ENCODE measurements around the gene ITK.

The ITK gene

DNA sequence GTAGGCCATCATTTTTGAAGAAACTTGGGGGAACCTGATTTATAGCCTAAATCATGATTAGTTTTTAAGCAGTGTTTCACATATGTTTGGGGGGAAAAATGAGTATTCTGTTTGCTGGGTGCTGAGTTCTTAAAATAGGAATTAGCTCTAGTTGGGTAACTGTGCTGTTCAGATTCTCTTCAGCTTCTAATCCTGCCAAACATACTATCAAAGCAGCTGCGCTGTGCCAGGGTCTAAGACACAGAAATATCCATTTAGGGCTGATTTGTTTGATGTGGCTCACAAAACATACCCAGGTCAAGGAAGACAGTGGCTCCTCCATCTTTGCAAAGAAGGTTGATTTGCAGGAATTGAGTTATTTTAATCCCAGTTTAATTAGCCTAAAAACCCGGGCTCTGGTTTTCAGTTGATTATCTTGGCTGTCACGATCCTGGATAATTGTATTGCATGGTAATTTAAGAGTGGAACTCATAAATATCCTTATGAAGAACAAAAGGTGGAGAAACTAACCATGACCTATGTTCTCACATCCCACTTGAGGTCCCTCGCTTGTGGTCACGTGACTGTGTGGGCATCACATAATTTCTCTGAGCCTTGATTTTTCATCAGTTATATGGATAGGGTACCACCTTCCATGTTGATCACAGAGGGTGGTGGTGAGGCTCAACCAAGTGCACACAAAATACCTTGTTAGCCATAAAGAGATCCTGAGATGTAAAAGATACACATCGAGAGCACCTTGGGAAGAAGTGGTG, 104.0 kb downstream of the ITK start:
- Histone ChIP-seq H3K4me3 (ENCODE audit: low read depth, low read length) (no peak overlapping the region), H3K36me3 (replicated peaks) (no peaks in the 10 kb centered on the region), H3K27ac (no peak overlapping the region), H3K27me3 (replicated peaks) (no peaks in the 10 kb centered on the region)
- in situ Hi-C loops (cut with HindIII; ENCODE audit: low pct_ligation_motif_present, low sequenced_read_pairs), result no loop called here
- no peak for DNase-seq
- TF ChIP-seq CTCF (IDR thresholded peaks at IDR 0.05; ENCODE audit: low read depth, low read length, missing control alignments), result no peak

GRCh38 chr5:157285310-157286035, 104.8 kb downstream of the ITK start:
- DNase-seq, result no peak
- H3K27me3 ChIP-seq (replicated peaks), result no peaks in the 10 kb centered on the region
- no peak overlapping the region for H3K27ac ChIP-seq
- H3K4me3 ChIP-seq (ENCODE audit: low read depth, low read length), result no peak overlapping the region
- TF ChIP-seq CTCF (IDR thresholded peaks at IDR 0.05; ENCODE audit: low read depth, low read length, missing control alignments), result no peak
- in situ Hi-C loops (cut with HindIII; ENCODE audit: low pct_ligation_motif_present, low sequenced_read_pairs), result no loop called here
- no peaks in the 10 kb centered on the region for H3K36me3 ChIP-seq (replicated peaks)

GRCh38 chr5:157286761-157287211, 106.1 kb downstream of the ITK start:
- Histone ChIP-seq H3K27me3 (replicated peaks) (no peaks in the 10 kb centered on the region), H3K36me3 (replicated peaks) (no peaks in the 10 kb centered on the region), H3K4me3 (ENCODE audit: low read depth, low read length) (no peak overlapping the region), H3K27ac (no peak overlapping the region)
- DNase-seq, result no peak
- in situ Hi-C loops (cut with HindIII; ENCODE audit: low pct_ligation_motif_present, low sequenced_read_pairs), result no loop called here
- no peak for TF ChIP-seq CTCF (IDR thresholded peaks at IDR 0.05; ENCODE audit: low read depth, low read length, missing control alignments)

DNA sequence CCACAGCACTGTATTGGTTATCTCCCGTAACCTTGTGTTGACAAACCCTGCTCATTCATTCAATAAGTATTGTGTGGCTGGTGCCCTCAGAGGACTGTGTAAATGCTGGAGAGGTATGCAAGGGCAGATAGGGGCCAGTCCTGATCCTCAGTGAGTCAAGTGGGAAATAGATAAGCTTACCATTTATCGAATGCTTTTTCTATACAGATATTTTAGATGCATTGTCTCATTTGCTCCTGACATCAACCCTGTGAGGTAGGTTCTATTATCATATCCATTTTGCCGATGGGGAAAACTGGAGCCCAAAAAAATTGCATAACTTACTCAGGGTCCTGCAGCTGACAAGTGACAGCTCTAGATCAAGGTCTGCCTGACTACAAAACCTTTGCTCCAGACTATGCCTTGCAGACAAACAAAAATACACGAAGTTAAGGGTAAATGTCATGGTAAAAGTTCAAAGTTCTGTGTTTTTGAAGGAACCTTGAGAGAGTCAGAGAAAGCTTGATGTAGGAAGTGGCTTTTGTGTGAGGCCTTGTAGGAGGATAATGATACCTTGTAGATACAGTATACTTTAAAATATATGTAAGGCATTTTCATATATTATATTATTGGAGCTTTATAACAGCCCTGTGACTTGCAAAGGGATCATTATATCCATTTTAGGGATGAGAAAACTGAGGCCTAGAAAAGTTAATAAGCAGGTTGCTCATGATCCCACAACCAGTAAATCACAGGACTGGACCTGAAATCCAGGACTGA, 107.9 kb downstream of the ITK start:
- no peaks in the 10 kb centered on the region for H3K36me3 ChIP-seq (replicated peaks)
- no peaks in the 10 kb centered on the region for H3K27me3 ChIP-seq (replicated peaks)
- in situ Hi-C loops (cut with HindIII; ENCODE audit: low pct_ligation_motif_present, low sequenced_read_pairs), result no loop called here
- peak; percentile 21 for DNase-seq
- no peak for TF ChIP-seq CTCF (IDR thresholded peaks at IDR 0.05; ENCODE audit: low read depth, low read length, missing control alignments)
- no peak overlapping the region for H3K4me3 ChIP-seq (ENCODE audit: low read depth, low read length)
- no peak overlapping the region for H3K27ac ChIP-seq

DNA sequence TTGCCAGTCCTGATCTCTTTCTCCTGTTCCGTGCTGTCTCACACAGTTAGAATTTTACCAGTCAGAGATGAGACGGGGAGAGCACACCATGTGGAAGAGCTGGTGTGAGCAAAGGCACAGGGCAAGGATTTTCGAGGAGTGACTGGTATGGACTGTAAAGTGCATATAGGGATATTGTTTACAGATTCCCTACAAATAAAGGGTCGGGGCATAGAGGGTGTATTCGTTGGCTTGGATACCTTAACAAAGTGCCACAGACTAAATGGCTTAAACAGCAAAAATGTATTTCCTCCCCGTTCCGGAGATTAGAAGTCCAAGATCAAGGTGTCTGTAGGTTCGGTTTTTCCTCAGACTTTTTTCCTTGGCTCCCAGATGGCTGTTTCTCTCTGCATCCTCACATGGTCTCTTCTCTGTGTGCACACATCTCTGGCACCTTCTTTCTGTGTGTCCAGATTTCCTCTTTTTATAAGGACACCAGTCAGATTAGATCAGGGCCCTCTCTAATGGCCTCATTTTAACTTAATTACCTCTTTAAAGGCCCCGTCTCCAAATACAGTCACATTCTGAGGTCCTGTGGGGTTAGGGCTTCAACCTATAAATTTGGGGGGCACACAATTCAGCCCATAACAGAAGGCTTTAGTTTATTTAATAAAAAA, 108.7 kb downstream of the ITK start:
- no peaks in the 10 kb centered on the region for H3K27me3 ChIP-seq (replicated peaks)
- H3K4me3 ChIP-seq (ENCODE audit: low read depth, low read length), result no peak overlapping the region
- no peak for TF ChIP-seq CTCF (IDR thresholded peaks at IDR 0.05; ENCODE audit: low read depth, low read length, missing control alignments)
- H3K36me3 ChIP-seq (replicated peaks), result no peaks in the 10 kb centered on the region
- DNase-seq, result no peak
- in situ Hi-C loops (cut with HindIII; ENCODE audit: low pct_ligation_motif_present, low sequenced_read_pairs), result no loop called here
- H3K27ac ChIP-seq, result no peak overlapping the region
